PC-3 (cell line): ENCODE data around the gene RCHY1. TPM values are rescaled to one million over a fixed set of nuclear protein-coding genes. Genes with fewer than 3 reads are reported as not detected.

Source experiments
- ATAC-seq: fragments of 200-7000 bp; cut with Tn5 transposase; 2 replicates; pipeline ENCODE4 v1.9.1; 2020; ENCODE audit warnings: mild to moderate bottlenecking, moderate library complexity
- BruUV-seq: library from RNA; stranded (reverse); fragments of 400-500 nt; replicated peaks from 2 replicates; lab custom pipeline; 2021; lab: Mats Ljungman, UMichigan
- CTCF ChIA-PET: fragments of 300-600 bp; sonication (Branson Sonifier 250); formaldehyde crosslinking; loops from one replicate; lab custom pipeline; 2022; ENCODE audit warnings: antibody characterized with exemption; lab: Charles Lee
- POLR2A ChIA-PET: fragments of 300-600 bp; sonication (Branson Sonifier 250); formaldehyde crosslinking; loops from one replicate; lab custom pipeline; 2022; ENCODE audit warnings: antibody characterized with exemption; ENCODE audit not compliant: unreplicated experiment; lab: Charles Lee
- DNase-seq: peaks from one replicate; pipeline ENCODE4 v3.0.0-alpha.2; 2015
- H2AFZ ChIP-seq: fragments of 300-600 bp; sonication (generic); 2 replicates; pipeline ENCODE4 v1.6.0; 2016; ENCODE audit warnings: antibody characterized with exemption, low read length
- H3F3A ChIP-seq: fragments of 300-600 bp; sonication (generic); one replicate; pipeline ENCODE4 v1.6.0; 2017; ENCODE audit warnings: antibody characterized with exemption, low read length, control low read depth, mild to moderate bottlenecking; ENCODE audit not compliant: unreplicated experiment
- H3K27ac ChIP-seq: fragments of 300-600 bp; sonication (generic); 2 replicates; pipeline ENCODE4 v1.5.1; 2016; ENCODE audit warnings: mild to moderate bottlenecking, low read length
- H3K27me3 ChIP-seq: fragments of 300-600 bp; sonication (generic); 2 replicates; pipeline ENCODE4 v1.6.1; 2016; ENCODE audit warnings: low read length, mixed read lengths
- H3K36me3 ChIP-seq: fragments of 300-600 bp; sonication (generic); 2 replicates; pipeline ENCODE4 v1.6.1; 2016; ENCODE audit warnings: low read depth, mixed run types, low read length, mixed read lengths
- H3K4me1 ChIP-seq: fragments of 300-600 bp; sonication (generic); 2 replicates; pipeline ENCODE4 v1.5.1; 2016; ENCODE audit warnings: low read length; ENCODE audit not compliant: insufficient read depth
- H3K4me2 ChIP-seq: fragments of 300-600 bp; sonication (generic); 2 replicates; pipeline ENCODE4 v1.6.0; 2016; ENCODE audit warnings: low read length
- H3K4me3 ChIP-seq: fragments of 300-600 bp; sonication (generic); 2 replicates; pipeline ENCODE4 v1.5.1; 2016; ENCODE audit warnings: mild to moderate bottlenecking, low read length, mixed read lengths
- H3K79me2 ChIP-seq: fragments of 300-600 bp; sonication (generic); 2 replicates; pipeline ENCODE4 v1.6.1; 2017; ENCODE audit warnings: low read length, mixed read lengths
- H3K9ac ChIP-seq: fragments of 300-600 bp; sonication (generic); 2 replicates; pipeline ENCODE4 v1.6.0; 2016; ENCODE audit warnings: mild to moderate bottlenecking, low read length
- H3K9me2 ChIP-seq: fragments of 300-600 bp; sonication (generic); replicated peaks from 2 replicates; pipeline ENCODE4 v1.6.1; 2016; ENCODE audit warnings: mixed run types, low read length, mixed read lengths
- H3K9me3 ChIP-seq: fragments of 300-600 bp; sonication (generic); 2 replicates; pipeline ENCODE4 v1.6.1; 2016; ENCODE audit warnings: low read length, mixed read lengths
- H4K20me1 ChIP-seq: fragments of 300-600 bp; sonication (generic); 2 replicates; pipeline ENCODE4 v1.6.1; 2016; ENCODE audit warnings: low read length, mixed read lengths
- EZH2 ChIP-seq: fragments of 300-600 bp; sonication (generic); IDR thresholded peaks from one replicate; pipeline ENCODE4 v1.6.1; 2017; ENCODE audit warnings: antibody characterized with exemption, mild to moderate bottlenecking, low read length; ENCODE audit not compliant: unreplicated experiment
- EZH2phosphoT487 ChIP-seq: fragments of 300-600 bp; sonication (generic); IDR thresholded peaks from 2 replicates; pipeline ENCODE4 v1.6.1; 2018; ENCODE audit warnings: mild to moderate bottlenecking, antibody characterized with exemption, low read length, borderline replicate concordance
- intact Hi-C: fragments of 100-400 bp; cut with micrococcal nuclease; formaldehyde crosslinking; loops from 2 replicates; pipeline ENCODE4 v1.9.0; 2023
- total RNA-seq: library from RNA; depleted of rRNA; stranded (reverse); fragments of >200 nt; gene quantifications from 2 replicates; pipeline ENCODE4 v1.2.3, GENCODE V29; 2014
- TF ChIP-seq, protein P1 (sequence below): fragments of 300-600 bp; sonication (generic); conservative IDR thresholded peaks from 2 replicates; pipeline ENCODE4 v1.5.1; 2017; ENCODE audit warnings: antibody characterized with exemption, low read depth, mild to moderate bottlenecking, low read length

The RCHY1 gene
- total RNA-seq, 1 experiment from 2014 or later, result 18.2 TPM

DNA sequence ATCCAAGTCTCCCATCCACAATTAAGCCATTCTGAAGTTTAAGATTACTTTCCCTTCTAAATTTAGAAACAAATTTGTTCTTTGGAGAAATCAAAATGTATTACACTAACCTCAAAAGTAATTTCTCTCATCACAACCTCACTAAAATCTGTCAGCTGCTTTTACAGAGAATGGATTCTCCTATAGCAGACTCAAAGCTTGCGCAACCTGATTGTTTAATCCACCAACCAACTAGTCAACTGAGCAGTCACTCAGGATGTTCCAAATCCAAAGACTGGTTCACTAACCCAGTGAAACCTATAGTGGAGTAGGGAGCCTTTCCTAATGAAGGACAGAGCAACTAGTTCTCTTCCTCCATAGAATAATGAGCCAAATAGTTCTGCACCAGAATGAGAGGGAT is 44.3 kb downstream of the RCHY1 start:
- Histone ChIP-seq H3K9me2 (no peaks in the 10 kb centered on the region), H3K27ac (no peak overlapping the region), H3F3A (no peaks in the 10 kb centered on the region), H3K79me2 (no peaks in the 10 kb centered on the region), H3K9ac (no peak overlapping the region), H3K9me3 (no peaks in the 10 kb centered on the region), H3K27me3 (no peaks in the 10 kb centered on the region), H3K4me2 (no peak overlapping the region), H2AFZ (no peak overlapping the region), H4K20me1 (no peaks in the 10 kb centered on the region), H3K4me3 (no peak overlapping the region), H3K4me1 (no peaks in the 10 kb centered on the region), H3K36me3 (no peaks in the 10 kb centered on the region)
- ChIA-PET CTCF (no interaction called here), POLR2A (no interaction called here)
- TF ChIP-seq EZH2phosphoT487 (no peak), EZH2 (no peak)
- TF ChIP-seq, protein P1, sequence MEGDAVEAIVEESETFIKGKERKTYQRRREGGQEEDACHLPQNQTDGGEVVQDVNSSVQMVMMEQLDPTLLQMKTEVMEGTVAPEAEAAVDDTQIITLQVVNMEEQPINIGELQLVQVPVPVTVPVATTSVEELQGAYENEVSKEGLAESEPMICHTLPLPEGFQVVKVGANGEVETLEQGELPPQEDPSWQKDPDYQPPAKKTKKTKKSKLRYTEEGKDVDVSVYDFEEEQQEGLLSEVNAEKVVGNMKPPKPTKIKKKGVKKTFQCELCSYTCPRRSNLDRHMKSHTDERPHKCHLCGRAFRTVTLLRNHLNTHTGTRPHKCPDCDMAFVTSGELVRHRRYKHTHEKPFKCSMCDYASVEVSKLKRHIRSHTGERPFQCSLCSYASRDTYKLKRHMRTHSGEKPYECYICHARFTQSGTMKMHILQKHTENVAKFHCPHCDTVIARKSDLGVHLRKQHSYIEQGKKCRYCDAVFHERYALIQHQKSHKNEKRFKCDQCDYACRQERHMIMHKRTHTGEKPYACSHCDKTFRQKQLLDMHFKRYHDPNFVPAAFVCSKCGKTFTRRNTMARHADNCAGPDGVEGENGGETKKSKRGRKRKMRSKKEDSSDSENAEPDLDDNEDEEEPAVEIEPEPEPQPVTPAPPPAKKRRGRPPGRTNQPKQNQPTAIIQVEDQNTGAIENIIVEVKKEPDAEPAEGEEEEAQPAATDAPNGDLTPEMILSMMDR, result no peak
- DNase-seq, result no peak
- intact Hi-C loops, result loop anchor here (2.0 kb wide), 1 partner anchor 595 kb away; no protein-coding TSS in a partner anchor
- no peak for ATAC-seq
- no TSS peak for BruUV-seq

GRCh38 chr4:75457365-75457764 is 56.8 kb downstream of the RCHY1 start:
- POLR2A ChIA-PET, result no interaction called here
- Histone ChIP-seq H3K9me3 (no peaks in the 10 kb centered on the region), H3K4me2 (no peak overlapping the region), H3K27me3 (peaks cover 3% of the 10 kb centered on the region; the same call in 1 of the 2 replicates), H3K36me3 (no peaks in the 10 kb centered on the region), H3K27ac (no peak overlapping the region), H4K20me1 (no peaks in the 10 kb centered on the region), H3K9ac (no peak overlapping the region), H3K4me3 (no peak overlapping the region), H3K9me2 (no peaks in the 10 kb centered on the region), H2AFZ (no peak overlapping the region), H3K79me2 (no peaks in the 10 kb centered on the region), H3F3A (no peaks in the 10 kb centered on the region), H3K4me1 (no peaks in the 10 kb centered on the region)
- intact Hi-C loops, result no loop called here
- no peak for ATAC-seq
- no TSS peak for BruUV-seq
- no peak for DNase-seq
- CTCF ChIA-PET, result no interaction called here
- TF ChIP-seq EZH2phosphoT487, result no peak
- TF ChIP-seq, protein P1, result no peak

GRCh38 chr4:75434105-75434504 is 80.1 kb downstream of the RCHY1 start:
- H3K9me3 ChIP-seq, result no peaks in the 10 kb centered on the region
- H4K20me1 ChIP-seq, result no peaks in the 10 kb centered on the region
- CTCF ChIA-PET, result no interaction called here
- ATAC-seq, result no peak
- POLR2A ChIA-PET, result no interaction called here
- H3K4me1 ChIP-seq, result no peaks in the 10 kb centered on the region
- no peak for TF ChIP-seq EZH2phosphoT487
- TF ChIP-seq, protein P1, result no peak
- H3K4me3 ChIP-seq, result no peak overlapping the region
- H3K79me2 ChIP-seq, result no peaks in the 10 kb centered on the region
- no peak overlapping the region for H3K4me2 ChIP-seq
- intact Hi-C loops, result no loop called here
- H3K9ac ChIP-seq, result no peak overlapping the region
- no peak for DNase-seq
- H3K36me3 ChIP-seq, result no peaks in the 10 kb centered on the region
- no peak overlapping the region for H3K27ac ChIP-seq
- no peak overlapping the region for H2AFZ ChIP-seq
- no peaks in the 10 kb centered on the region for H3F3A ChIP-seq
- no peaks in the 10 kb centered on the region for H3K9me2 ChIP-seq
- peaks cover 9% of the 10 kb centered on the region; the same call in 1 of the 2 replicates for H3K27me3 ChIP-seq
- BruUV-seq, result no TSS peak
